Embryonic facial prominence (tissue), 1 donor: Measurements from ENCODE around the gene CACNA1S.

ENCODE experiments used
- DNase-seq: peaks from one replicate; pipeline ENCODE4 v3.0.0-alpha.2; 2016; ENCODE audit errors: extremely low spot score

The CACNA1S gene

DNA sequence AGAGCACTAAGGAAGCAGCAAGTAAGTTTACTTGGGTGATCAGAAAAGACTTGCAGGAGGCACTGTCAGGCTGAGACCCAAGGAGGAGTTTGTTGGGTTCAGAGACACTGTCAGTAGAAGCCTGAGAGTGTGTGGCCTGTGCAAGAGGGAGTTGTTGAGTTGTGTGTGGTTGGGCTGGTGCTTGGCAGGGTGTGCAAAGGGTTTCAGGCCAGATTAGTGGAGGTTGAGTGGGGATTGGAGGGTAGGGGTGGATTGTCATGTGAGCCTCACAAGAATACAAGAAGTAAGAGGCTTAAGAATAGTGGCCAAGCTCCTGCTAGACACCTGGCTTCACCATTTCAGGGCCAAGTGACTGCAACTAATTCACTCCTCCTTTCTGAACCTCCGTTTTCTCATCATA lies 79.8 kb downstream of the CACNA1S start:
- no peak for DNase-seq

DNA sequence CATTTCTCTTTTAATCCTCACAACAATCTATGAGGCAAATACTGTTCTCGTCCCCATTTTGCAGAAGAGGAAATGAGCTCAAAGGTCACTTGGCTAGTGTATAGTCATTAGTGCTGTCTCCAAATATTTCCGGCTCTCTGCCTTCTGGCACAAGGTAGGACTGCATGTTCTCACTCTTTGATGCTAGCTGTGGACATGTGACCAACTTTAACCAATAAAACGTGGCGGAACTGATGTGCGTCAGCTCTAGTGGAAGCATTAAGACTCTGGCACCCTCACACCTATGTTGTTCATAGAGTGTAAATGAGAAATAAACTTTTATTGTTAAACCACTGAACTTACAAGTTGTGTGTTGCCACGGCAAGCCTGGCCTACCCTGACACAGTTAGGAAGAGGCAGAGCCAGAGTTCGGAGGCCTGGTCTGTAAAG lies 83.8 kb downstream of the CACNA1S start:
- DNase-seq, result no peak

DNA sequence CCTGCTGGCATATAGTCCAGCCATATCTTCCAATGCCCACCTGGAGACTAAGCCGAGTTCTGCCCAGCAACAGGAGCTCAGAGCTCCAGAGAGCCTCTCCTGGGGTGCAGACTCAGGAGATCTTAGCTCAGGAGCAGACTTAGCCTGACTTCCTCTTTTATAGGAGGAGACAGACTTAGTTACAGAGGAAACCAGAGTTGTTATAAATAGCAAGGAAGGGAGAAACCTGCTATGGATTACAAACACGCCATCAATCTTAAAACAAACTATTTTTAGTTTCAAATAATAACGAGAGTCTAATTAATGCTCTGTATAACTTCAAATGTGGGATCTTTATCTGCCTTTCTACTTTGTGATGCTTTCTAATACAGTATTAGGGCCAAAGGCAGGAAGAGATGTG lies 85.4 kb downstream of the CACNA1S start:
- DNase-seq, result no peak

DNA sequence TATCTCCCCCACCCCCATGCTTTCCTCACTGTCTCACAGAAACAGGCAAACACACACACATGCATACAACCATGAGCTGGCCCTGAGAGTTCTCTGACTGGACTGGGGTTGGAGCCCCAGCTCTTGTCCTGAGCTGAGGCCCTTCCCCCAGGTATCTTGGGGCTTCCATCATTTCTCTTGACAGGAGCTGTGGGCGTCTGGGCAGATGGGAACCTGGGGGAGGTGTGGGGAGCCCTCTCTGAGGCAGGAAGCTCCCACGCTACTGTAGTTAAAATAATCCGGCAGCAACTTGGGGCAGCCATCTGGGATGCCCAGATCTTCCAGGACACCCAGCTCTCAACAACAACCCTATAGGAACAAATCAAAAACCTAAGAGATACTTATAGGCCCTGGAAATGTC lies 86.0 kb downstream of the CACNA1S start:
- no peak for DNase-seq

DNA sequence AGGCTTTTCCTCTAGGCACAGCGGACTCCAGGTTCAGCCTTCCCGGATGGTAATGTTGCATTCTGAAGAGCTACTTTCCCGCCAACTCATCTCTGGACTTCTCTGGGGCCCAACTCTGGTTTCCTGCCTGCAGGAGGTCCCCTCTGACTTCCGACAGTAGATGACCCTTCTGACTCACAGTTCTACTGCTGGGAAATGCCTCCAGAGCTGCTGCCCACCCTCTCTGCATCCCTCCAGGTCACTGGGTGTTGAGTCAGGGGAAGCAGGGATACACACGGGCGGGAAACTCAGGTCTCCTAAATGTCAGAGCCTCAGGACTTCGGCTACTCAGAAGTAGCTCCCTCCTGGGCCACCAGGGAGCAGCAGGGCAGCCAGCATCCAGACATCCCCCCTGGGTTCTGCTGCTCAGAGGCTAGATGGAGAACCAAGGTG lies 86.6 kb downstream of the CACNA1S start:
- DNase-seq, result no peak

DNA sequence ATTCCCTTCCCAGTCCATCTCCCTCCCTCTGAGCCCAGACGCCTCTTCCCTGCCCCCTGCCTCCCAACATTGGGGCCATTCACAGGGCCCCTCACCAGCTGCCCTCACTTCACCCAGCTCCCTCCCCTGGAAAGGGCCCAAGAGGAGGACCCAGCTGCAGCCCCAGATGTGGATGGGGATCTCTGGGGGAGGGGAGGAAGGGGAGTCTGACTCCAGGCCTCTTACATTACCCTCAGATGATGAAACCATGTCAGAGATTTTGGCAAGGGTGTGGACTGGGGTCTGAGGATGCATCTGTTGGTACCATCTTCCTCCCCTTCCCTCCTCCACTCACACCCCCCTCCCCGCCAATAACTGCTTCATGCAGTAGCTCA lies 87.6 kb downstream of the CACNA1S start:
- no peak for DNase-seq

DNA sequence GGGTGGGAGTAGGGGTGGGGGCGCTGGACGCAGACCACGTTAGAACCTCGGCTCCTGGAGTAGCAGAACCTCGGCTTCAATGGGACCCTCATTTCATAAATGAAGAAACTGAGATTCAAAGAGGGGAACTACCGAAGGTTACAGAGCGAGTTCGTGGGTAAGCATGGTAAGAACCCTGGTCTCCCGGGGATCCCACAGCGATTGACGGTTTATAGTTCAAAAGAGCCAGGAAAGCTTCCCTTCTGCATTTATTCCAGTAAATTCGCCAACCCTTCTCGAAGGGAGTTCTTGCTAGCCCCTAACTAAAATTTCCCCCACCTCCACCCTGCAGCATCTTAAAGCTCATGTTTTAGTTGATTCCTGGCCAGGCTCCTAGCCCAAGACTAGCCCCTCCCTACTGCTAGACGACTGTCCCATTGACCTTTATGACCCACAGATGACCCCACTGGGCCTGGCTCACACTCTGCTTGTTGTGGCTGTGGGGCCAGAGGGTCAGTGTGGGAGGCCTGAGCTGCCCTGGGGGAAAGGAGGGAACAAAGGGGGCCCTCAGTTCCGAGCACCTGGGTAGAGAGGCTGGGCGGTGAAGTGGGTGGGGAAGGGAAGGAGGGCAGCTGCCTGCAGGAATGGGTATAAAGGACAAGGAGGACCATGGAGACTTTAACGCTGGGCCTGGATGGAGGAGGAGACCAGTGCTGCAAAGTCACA lies 88.2 kb downstream of the CACNA1S start:
- no peak for DNase-seq

DNA sequence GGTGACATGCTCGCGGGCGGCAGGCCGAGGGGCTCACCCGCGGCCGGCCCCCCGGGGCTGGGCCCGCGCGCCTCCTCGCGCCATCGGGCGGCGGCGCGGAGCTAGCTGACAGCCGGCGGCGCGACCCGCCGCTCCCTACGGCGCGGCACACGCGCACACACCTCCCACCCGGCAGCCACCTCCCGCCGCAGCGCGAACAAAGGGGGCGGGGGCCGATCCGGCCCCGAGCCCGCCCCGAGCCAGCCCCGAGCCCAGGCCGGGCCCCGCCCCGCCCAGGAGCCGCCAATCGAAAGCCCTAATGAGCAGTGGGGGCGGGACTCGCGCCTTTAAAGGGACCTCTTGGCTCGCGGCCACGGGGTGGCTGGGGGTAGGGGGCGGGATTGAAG lies 88.7 kb downstream of the CACNA1S start, which contains the start of gene KIF21B:
Gene KIF21B, minus strand, starts transcription at position 198 of the 386 bp plus-strand sequence. CDS start 331 bp downstream, outside the sequence.
- DNase-seq, result peak; percentile 28

DNA sequence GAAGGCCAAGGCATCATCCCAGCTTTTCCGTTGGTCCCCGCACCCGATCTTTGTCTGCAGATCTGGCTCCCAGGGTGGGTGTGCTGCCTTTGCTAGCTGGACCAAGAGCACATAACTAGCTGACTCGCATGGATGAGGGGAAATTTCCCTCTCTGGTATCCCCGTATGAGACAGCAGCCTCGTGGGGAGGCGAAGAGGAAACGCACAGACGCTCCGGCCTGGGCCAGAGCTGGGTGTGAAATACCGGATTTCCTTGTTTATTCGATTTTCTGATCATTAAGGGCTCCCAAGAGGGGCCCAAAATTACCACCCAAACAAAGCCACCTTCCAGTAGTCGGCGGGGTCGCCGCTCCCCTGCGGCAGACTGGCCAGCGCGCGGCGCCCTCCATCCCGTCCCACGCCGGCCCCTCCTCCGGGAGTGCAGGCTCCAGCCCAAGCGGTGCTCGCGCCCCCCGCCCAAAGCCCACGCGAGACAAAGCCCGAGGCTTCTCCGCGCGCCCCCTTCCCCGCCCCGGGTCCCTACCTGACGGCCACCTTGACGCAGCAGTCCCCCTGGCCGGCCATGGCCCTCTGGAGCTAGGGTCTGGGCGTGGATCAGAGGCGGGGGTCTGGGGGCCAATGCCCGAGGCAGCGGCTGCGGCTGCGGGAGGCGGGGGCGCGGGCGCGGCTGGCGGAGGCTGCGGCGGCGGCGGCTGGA lies 89.3 kb downstream of the CACNA1S start:
- no peak for DNase-seq

DNA sequence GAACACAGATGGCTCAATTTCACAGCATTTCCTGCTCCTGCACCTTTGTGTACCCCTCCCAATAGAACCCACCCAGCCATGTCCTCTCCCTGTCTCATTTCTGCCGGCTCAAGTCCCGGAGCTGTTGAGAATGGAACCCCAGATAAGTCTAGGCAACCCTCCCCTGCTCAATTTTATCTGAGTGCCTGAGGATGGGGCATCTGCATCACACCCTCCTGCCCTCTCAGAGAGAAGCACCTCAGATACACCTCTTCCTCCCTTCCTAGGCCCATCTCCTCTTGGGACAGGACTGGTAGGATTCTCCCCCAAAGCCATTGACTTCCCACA lies 89.8 kb downstream of the CACNA1S start:
- no peak for DNase-seq

DNA sequence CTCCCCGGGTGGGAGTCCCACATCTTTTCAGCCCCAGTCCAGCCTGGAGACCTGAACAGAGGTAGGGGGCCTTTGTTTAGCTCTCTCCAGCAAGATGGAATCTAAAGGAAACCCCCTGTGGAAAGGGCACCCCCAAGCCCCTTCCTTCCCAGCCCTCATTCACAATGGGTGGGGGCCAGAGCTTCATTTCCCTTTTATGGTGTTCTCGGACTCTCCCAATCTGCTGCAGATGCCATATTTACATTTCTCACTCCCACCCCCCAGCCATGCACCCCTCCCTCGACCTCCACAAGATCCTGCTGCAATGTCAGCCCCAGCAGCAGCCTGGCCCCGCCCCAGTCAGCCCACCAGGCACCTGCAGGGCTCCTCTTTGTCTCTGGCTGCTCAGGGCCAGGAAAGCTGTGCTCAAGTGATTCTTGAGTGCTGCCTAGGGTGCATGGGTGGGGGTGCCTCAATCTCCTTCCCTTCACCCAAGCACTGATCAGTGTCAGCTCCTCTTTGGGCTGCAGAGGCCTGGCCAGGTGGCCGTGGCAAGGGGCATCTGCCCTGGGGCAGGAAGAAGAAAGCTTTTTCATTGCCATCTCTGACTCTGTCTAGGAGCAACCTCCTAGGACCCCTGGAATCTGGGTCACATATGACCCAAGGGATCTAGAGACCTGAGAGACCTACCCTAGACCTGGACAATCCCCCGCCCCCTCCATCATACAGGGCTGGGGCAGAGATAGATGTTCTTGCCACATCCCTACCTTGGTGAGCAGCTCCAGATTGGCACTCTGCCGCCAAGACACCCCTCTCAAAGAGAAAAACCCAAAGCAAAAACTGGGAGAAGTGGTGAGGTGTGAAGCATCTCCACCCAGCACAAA lies 90.4 kb downstream of the CACNA1S start:
- no peak for DNase-seq

DNA sequence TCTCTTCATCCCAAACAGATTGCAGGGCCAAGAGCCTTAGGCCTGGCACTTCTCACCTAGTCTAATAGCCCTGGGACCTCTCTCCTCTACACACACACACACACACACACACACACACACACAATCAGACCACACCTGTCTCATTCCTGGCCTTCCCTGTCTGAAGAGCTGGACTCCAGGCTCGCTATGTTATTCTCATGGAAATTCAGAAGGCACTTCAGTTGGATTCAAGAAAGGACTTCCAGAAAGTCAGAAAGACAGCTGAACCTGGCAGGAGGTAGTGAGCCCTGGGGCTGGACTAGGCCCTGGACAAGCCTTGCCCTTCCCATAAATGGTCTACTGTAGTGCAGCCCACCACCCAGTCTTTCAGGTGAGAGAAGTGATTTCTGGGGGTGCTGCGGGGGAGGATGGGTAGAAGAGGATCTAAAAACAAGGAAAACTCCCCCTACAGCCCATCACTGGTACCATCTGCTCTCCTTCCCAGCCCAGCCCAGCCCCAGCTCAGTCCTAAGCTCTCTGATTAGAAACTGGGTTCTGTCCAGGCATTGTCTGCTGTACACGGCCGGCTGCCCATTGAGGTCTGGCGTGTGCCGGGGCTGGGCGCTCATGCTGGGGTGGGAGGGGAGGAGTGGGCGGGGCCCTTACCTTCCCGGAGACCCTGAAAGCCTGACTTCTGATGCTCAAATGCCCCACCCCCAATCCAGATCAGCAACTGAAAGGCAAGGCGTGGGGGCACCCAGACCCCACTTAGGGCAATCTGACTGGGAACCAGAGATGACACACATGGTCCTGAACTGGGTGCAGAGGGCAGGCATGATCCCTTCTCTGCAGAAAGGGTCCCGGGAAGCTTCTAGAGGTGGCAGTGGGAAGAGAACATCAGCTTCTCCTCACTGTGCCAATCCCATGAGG lies 91.3 kb downstream of the CACNA1S start:
- no peak for DNase-seq

DNA sequence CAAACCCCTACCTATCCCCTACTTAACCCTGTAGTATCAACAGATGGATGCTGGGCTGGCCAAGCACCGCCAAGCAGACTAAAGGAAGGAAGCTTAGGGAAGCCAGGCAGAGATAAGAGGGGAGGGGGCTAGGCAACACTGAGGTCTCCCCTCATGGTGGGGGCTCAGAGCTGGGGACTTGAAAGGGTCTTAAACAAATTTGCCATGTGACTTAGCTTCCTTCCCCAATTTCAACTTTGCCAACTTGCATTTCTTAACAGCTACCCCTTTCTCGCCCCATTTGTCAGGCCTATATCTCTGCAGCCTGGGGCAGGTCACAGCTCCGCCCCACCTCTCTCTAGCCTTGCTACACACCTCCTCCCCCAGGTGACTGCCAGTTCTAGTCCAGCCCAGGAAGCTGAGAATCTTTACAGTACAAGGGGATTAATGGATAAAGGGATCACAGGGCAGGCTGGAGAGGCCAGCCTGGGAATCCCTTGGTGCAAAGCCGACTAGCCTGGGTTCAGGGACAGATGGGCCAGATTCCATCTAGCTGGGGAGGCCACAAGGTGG lies 92.1 kb downstream of the CACNA1S start:
- no peak for DNase-seq

DNA sequence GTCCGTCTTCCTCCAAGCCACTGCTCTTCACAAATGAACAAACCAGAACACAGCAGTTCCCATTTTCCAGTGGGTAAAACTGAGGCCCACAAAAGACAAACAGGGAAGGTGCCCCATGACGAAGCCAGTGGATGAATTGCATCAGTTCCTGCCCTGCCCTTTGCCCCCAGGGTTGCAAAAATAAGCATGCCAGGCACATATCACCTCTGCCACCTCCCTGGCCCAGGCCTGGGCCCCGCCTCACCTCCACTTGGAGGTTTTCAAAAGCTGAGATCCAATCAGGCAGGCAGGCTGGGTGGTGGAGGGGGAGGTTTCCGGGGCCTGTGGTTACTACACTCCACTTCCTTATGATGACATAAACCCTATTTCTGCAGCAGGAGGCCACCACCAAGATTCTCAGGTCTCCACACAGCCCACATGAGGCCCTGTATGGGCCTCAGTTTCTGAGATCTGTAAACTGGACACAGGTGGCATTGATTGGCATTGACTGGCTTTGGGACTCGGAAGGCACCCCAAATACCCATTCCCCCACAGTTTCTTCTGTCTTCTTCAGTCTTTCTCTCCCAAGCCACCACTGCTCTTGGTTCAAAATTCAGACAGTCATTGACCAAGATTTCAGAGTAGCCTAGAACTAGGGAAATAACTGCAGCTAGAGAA lies 92.8 kb downstream of the CACNA1S start:
- no peak for DNase-seq

DNA sequence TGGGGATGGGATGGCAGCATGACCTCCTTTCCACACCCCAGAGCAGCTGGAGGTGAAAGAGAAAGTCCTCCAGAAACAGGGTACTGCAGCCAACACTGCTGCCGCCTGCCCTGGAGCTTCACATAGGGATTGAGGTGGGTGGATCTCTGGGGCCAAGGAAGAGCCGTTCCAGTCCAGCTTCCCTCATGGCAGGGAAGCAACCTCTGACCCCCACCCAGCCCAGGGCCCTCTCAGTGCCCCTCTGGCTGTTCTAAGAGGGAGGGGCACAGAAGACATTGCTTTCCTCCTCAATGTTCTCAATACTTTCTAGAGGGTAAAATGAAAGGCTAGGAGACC lies 94.4 kb downstream of the CACNA1S start:
- DNase-seq, result no peak

DNA sequence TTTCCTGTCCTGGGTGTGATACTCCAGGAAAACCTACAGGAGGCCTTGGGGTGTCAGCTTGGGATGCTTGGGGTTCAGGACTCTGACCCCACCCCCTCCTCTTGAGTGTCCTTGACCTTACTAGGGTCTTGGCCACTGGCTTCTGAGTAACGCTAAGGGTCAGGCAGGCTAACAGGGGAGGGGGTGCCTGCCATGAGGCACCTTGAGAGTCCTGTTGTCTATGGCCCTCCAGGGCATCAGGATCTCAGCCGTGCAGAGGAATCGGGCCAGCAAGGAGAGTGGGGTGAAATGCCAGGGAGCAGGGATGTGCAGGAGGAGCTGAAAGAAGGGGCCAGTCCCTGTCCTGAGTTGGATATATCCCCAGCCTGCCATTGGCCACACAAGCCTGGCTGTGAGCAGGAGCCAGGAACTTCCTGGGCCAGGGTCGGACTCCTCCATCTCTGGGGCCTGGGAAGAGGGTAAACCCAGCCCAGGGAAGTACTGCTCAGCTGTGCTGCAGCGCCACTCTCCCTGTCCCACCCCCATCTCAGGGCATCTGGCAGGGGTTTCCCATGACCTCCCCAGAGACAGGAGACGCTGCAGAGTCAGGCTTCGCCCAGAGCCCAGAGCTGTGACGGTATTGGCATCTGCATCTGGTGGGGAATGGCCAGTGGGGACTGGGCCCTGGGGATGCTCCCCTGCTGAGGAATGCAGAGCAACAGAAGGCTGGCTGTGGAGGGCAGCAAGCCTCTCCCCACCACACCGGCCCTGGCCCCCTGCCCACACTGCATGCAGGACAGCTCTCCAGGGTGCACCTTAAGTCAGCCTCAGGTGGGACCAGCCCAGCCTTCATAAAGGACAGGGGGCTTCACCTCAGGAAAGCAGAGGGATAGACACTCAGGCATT lies 95.0 kb downstream of the CACNA1S start:
- DNase-seq, result no peak

DNA sequence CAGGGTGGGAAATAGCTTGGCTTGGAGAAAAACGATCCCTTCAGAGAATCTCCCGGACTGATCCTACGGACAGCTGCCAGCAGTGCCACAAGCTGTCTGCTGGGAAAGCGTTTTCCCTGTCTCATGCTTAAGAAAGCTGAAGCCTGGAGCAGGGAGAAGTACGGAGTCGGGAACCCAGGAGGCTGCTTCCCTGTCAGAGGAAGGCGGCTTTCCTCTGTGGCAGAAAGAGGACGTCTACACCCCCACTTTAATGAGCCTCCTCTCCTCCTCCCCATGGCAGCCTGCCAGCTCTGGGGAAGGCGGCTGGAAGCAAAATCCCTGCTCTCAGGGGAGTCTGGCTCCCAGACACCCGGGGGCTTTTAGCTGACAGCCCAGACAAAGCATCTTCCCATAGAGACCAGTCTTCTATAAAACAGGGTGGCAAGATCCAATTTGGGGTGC lies 96.0 kb downstream of the CACNA1S start:
- DNase-seq, result peak; percentile 27

DNA sequence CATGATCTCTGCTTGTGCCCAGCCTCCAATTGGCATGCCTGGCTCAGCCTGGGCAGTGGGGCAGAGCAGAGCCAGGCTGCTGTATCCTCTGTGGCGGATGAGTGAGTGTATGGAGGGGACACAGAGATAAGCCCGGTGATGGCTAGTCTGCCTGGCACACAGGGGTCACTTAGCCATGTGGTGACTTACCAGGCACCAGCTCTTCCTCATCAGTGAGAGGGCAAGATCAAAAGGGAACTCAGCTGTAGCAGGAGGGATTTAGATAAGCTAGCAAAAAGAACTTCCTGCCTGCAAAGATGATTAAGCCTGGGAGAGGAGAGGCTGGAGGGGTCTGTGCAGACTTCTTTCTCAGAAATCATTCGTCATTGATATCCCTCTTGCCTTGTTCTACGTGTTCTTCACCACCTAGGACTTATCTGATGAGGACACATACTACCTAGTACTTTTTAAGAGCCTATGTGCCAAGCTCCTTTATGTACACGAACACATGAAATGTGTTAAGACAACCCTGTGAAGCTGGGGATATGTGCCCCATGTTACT lies 96.6 kb downstream of the CACNA1S start:
- no peak for DNase-seq

DNA sequence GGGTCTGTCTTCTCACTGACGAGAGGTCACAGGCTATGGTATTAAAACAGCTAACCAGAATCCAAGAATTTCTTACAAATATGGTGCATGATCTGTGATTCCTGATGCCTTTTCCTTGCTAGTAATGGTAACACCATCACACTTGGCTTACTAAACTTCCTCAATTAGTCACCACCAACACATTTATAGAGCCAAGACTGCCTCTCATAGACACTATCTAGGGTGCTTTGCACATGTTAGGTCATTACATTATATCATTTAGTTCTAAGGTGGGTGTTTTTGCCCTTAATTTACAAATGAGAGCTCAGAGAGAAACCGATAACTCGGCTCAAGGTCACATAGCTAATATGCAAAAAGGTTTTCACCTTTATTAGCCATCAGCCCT lies 97.4 kb downstream of the CACNA1S start:
- DNase-seq, result no peak
